Gastroesophageal sphincter (tissue), 4 donors: ENCODE results near the gene STXBP4. TPM values are rescaled to one million over a fixed set of nuclear protein-coding genes. Genes with fewer than 3 reads are reported as not detected.

Experiments used
- ATAC-seq: fragments of 150-250 bp; one replicate; pipeline ENCODE4 v1.9.1; 2016; ENCODE audit warnings: mild to moderate bottlenecking, moderate library complexity
- H3K27ac ChIP-seq, 4 donors: fragments of 200-600 bp; sonication (generic) in 3 of 4; 1 replicate in 3 of 4; 2 replicates in 1 of 4; pipeline ENCODE4 v1.5.1; 2016 to 2019
- H3K27me3 ChIP-seq: fragments of 200-600 bp; sonication (generic); one replicate; pipeline ENCODE4 v1.5.1; 2019
- H3K36me3 ChIP-seq, 2 donors: fragments of 200-600 bp; sonication (generic); one replicate each; pipeline ENCODE4 v1.5.1; 2019; ENCODE audit warnings: control low read depth in 1 of 2
- H3K4me1 ChIP-seq, 3 donors: fragments of 200-600 bp; sonication (generic); 1 replicate in 2 of 3; 2 replicates in 1 of 3; pipeline ENCODE4 v1.5.1; 2016 to 2019; ENCODE audit warnings: control low read depth in 2 of 3
- H3K4me3 ChIP-seq, 2 donors: fragments of 200-600 bp; sonication (generic); one replicate each; pipeline ENCODE4 v1.5.1; 2019; ENCODE audit warnings: mild to moderate bottlenecking in 1 of 2, moderate library complexity in 1 of 2
- H3K9me3 ChIP-seq, 3 donors: fragments of 200-600 bp; sonication (generic); one replicate each; pipeline ENCODE4 v1.5.1; 2017 to 2019; ENCODE audit warnings: control low read depth in 2 of 3
- CTCF ChIP-seq, 4 experiments: fragments of 200-600 bp in 2 of 4; fragments of 450-650 bp in 2 of 4; sonication (generic) in 1 of 4; IDR thresholded peaks; one replicate each; pipeline ENCODE4 v1.5.1; 2017 to 2019; ENCODE audit warnings: antibody characterized with exemption in 4 of 4, mild to moderate bottlenecking in 2 of 4, moderate library complexity in 2 of 4
- EP300 ChIP-seq: sonication (generic); formaldehyde crosslinking; IDR thresholded peaks from one replicate; pipeline ENCODE4 v1.6.1; 2017; ENCODE audit warnings: antibody characterized with exemption, mild to moderate bottlenecking
- POLR2A ChIP-seq, 2 donors: fragments of 450-650 bp; IDR thresholded peaks; one replicate each; pipeline ENCODE4 v1.6.1; 2017; ENCODE audit warnings: antibody characterized with exemption in 2 of 2, mild to moderate bottlenecking in 2 of 2, moderate library complexity in 1 of 2
- POLR2AphosphoS5 ChIP-seq: sonication (generic); formaldehyde crosslinking; IDR thresholded peaks from one replicate; pipeline ENCODE4 v1.6.1; 2017; ENCODE audit warnings: antibody characterized with exemption
- WGBS, 2 donors: methylation state at CpG; one replicate each; pipeline ENCODE4 v1.1.5; 2018; ENCODE audit warnings: low coverage in 1 of 2; 5-methylcytosine and 5-hydroxymethylcytosine counted together
- total RNA-seq, 4 donors: library from RNA; depleted of rRNA; stranded (reverse); fragments of >200 nt; gene quantifications; one replicate each; pipeline ENCODE4 v1.1.0, GENCODE V29; 2016

The STXBP4 gene
- total RNA-seq, 4 donors from 2014 or later, result 12.2 to 29.7 (median 16.2) TPM

- H3K4me3 ChIP-seq, result no peak overlapping the region
- TF ChIP-seq EP300 (no peak), POLR2AphosphoS5 (no peak), CTCF (IDR thresholded peaks at IDR 0.05) (no peak), POLR2A (IDR thresholded peaks at IDR 0.05) (no peak)
Measured at GRCh38 chr17:54947396-54947795, 21.2 kb upstream of the STXBP4 start.

GRCh38 chr17:54948380-54948779 is 20.2 kb upstream of the STXBP4 start:
- Histone ChIP-seq H3K27me3 (no peaks in the 10 kb centered on the region), H3K4me3 (no peak overlapping the region), H3K36me3 (peaks cover 0 to 44% of the 10 kb centered on the region in 2 donors), H3K9me3 (no peaks in the 10 kb centered on the region), H3K27ac (no peak overlapping the region), H3K4me1 (no peaks in the 10 kb centered on the region)
- TF ChIP-seq POLR2A (IDR thresholded peaks at IDR 0.05) (no peak), CTCF (IDR thresholded peaks at IDR 0.05) (no peak), POLR2AphosphoS5 (no peak), EP300 (no peak)
- 46 to 97% methylated on average over 3 to 5 of the region's 5 CpGs for WGBS, 2 donors
- ATAC-seq, result no peak

More at GRCh38 chr17:54947396-54947795, 21.2 kb upstream of the STXBP4 start:
- no peaks in the 10 kb centered on the region for H3K27me3 ChIP-seq
- H3K27ac ChIP-seq, result no peak overlapping the region
- no peaks in the 10 kb centered on the region for H3K9me3 ChIP-seq
- H3K4me1 ChIP-seq, result no peaks in the 10 kb centered on the region
- WGBS, 2 donors, result 82 to 90% methylated on average over 2 of the region's 2 CpGs
- peaks cover 0 to 35% of the 10 kb centered on the region in 2 donors for H3K36me3 ChIP-seq
- no peak for ATAC-seq

- no peak overlapping the region for H3K4me3 ChIP-seq
- no peak overlapping the region for H3K27ac ChIP-seq
- H3K27me3 ChIP-seq, result no peaks in the 10 kb centered on the region
- WGBS, 2 donors, result 52 to 80% methylated on average over 1 to 2 of the region's 2 CpGs
- TF ChIP-seq POLR2AphosphoS5 (no peak), POLR2A (IDR thresholded peaks at IDR 0.05) (no peak), CTCF (IDR thresholded peaks at IDR 0.05) (no peak), EP300 (no peak)
- no peak for ATAC-seq
- no peaks in the 10 kb centered on the region for H3K4me1 ChIP-seq
- H3K36me3 ChIP-seq, result peaks cover 0 to 60% of the 10 kb centered on the region in 2 donors
- no peaks in the 10 kb centered on the region for H3K9me3 ChIP-seq
Measured at GRCh38 chr17:54950116-54950515, 18.4 kb upstream of the STXBP4 start.

GRCh38 chr17:54951286-54951685 is 17.3 kb upstream of the STXBP4 start:
- no peak overlapping the region for H3K4me3 ChIP-seq
- 75 to 79% methylated on average over 2 to 4 of the region's 4 CpGs for WGBS, 2 donors
- no peaks in the 10 kb centered on the region for H3K27me3 ChIP-seq
- TF ChIP-seq POLR2A (IDR thresholded peaks at IDR 0.05) (no peak), EP300 (no peak), CTCF (IDR thresholded peaks at IDR 0.05) (no peak), POLR2AphosphoS5 (no peak)
- no peak for ATAC-seq
- H3K9me3 ChIP-seq, result no peaks in the 10 kb centered on the region
- no peaks in the 10 kb centered on the region for H3K4me1 ChIP-seq
- no peak overlapping the region for H3K27ac ChIP-seq
- H3K36me3 ChIP-seq, result peaks cover 0 to 70% of the 10 kb centered on the region in 2 donors

GRCh38 chr17:54956791-54957190 is 11.8 kb upstream of the STXBP4 start:
- H3K4me3 ChIP-seq, result no peak overlapping the region
- no peaks in the 10 kb centered on the region for H3K9me3 ChIP-seq
- ATAC-seq, result no peak
- H3K27ac ChIP-seq, result no peak overlapping the region
- 72 to 81% methylated on average over 3 of the region's 3 CpGs for WGBS, 2 donors
- TF ChIP-seq EP300 (no peak), POLR2A (IDR thresholded peaks at IDR 0.05) (no peak), CTCF (IDR thresholded peaks at IDR 0.05) (no peak), POLR2AphosphoS5 (no peak)
- H3K4me1 ChIP-seq, result no peaks in the 10 kb centered on the region
- H3K27me3 ChIP-seq, result no peaks in the 10 kb centered on the region
- peaks cover 0 to 92% of the 10 kb centered on the region in 2 donors for H3K36me3 ChIP-seq
